HEK293 (cell line): ENCODE measurements around the gene LY6G6D.

Source experiments
- CTCF ChIA-PET: fragments of 350-600 bp; formaldehyde crosslinking; extraction: SDS; loops from one replicate; lab custom pipeline; 2021; ENCODE audit warnings: antibody characterized with exemption; lab: Yijun Ruan, JAX
- POLR2A ChIA-PET: fragments of 300-600 bp; formaldehyde crosslinking; extraction: SDS; loops from one replicate; lab custom pipeline; 2020; ENCODE audit warnings: antibody characterized with exemption, inconsistent platforms; lab: Yijun Ruan, JAX
- H3K27ac ChIP-seq: fragments of 200-500 bp; sonication (Bioruptor generic); 2 replicates; pipeline ENCODE4 v1.5.1; 2014; ENCODE audit warnings: low read depth, low read length, control low read depth, inconsistent platforms; ENCODE audit errors: extremely low read depth
- H3K36me3 ChIP-seq, 2 experiments: fragments of 200-500 bp in 1 of 2; sonication (Bioruptor generic) in 1 of 2; 1 replicate in 1 of 2; 2 replicates in 1 of 2; pipeline ENCODE4 v1.5.1; 2014 to 2017; ENCODE audit warnings: inconsistent platforms in 2 of 2, low read length in 2 of 2; ENCODE audit not compliant: control insufficient read depth in 2 of 2, insufficient read depth in 1 of 2
- H3K4me1 ChIP-seq: fragments of 200-500 bp; sonication (Bioruptor generic); 2 replicates; pipeline ENCODE4 v1.5.1; 2014; ENCODE audit warnings: mild to moderate bottlenecking, low read length, inconsistent platforms; ENCODE audit not compliant: control insufficient read depth, insufficient read depth
- H3K4me3 ChIP-seq: 2 replicates; pipeline ENCODE4 v1.5.1; 2011; ENCODE audit warnings: low read depth, mild to moderate bottlenecking, control low read depth, low read length, moderate library complexity
- H3K9me3 ChIP-seq: fragments of 200-500 bp; sonication (Bioruptor generic); 2 replicates; pipeline ENCODE4 v1.5.1; 2014; ENCODE audit warnings: low read depth, low read length, inconsistent platforms; ENCODE audit not compliant: control insufficient read depth, insufficient read depth
- ELK4 ChIP-seq: IDR thresholded peaks from 2 replicates; pipeline ENCODE4 v1.6.1; 2011; ENCODE audit warnings: mild to moderate bottlenecking, low read depth, low read length, borderline replicate concordance
- GLI4 ChIP-seq: fragments of 450-650 bp; formaldehyde crosslinking; IDR thresholded peaks from 2 replicates; pipeline ENCODE4 v1.5.1; 2016; ENCODE audit warnings: missing biosample characterization, missing genetic modification characterization
- IKZF3 ChIP-seq: fragments of 450-650 bp; IDR thresholded peaks from 2 replicates; pipeline ENCODE4 v1.5.0; 2018; ENCODE audit warnings: missing biosample characterization, mild to moderate bottlenecking, missing genetic modification characterization, moderate library complexity
- PRDM2 ChIP-seq: fragments of 450-650 bp; formaldehyde crosslinking; IDR thresholded peaks from 2 replicates; pipeline ENCODE4 v1.5.1; 2016; ENCODE audit warnings: missing biosample characterization, missing genetic modification characterization, borderline replicate concordance
- ZNF155 ChIP-seq: fragments of 450-650 bp; formaldehyde crosslinking; IDR thresholded peaks from 2 replicates; pipeline ENCODE4 v1.5.1; 2016; ENCODE audit warnings: missing biosample characterization, missing genetic modification characterization
- ZNF157 ChIP-seq: fragments of 450-650 bp; formaldehyde crosslinking; IDR thresholded peaks from 2 replicates; pipeline ENCODE4 v1.5.1; 2016; ENCODE audit warnings: missing biosample characterization, missing genetic modification characterization
- ZNF174 ChIP-seq: fragments of 450-650 bp; formaldehyde crosslinking; IDR thresholded peaks from 2 replicates; pipeline ENCODE4 v1.5.0; 2017; ENCODE audit warnings: missing biosample characterization, mild to moderate bottlenecking, missing genetic modification characterization
- ZNF311 ChIP-seq: fragments of 450-650 bp; formaldehyde crosslinking; IDR thresholded peaks from 2 replicates; pipeline ENCODE4 v1.5.1; 2017; ENCODE audit warnings: missing biosample characterization, missing genetic modification characterization, borderline replicate concordance
- ZNF391 ChIP-seq: fragments of 450-650 bp; formaldehyde crosslinking; IDR thresholded peaks from 2 replicates; pipeline ENCODE4 v1.5.1; 2016; ENCODE audit warnings: low read depth, missing biosample characterization, missing genetic modification characterization, borderline replicate concordance
- ZNF404 ChIP-seq: fragments of 450-650 bp; formaldehyde crosslinking; IDR thresholded peaks from 2 replicates; pipeline ENCODE4 v1.5.1; 2017; ENCODE audit warnings: missing biosample characterization, missing genetic modification characterization
- ZNF433 ChIP-seq: fragments of 450-650 bp; formaldehyde crosslinking; IDR thresholded peaks from 2 replicates; pipeline ENCODE4 v1.5.1; 2016; ENCODE audit warnings: missing biosample characterization, missing genetic modification characterization, low read depth
- ZNF501 ChIP-seq: fragments of 450-650 bp; formaldehyde crosslinking; IDR thresholded peaks from 2 replicates; pipeline ENCODE4 v1.5.1; 2016; ENCODE audit warnings: missing biosample characterization, missing genetic modification characterization
- ZNF521 ChIP-seq: fragments of 450-650 bp; formaldehyde crosslinking; IDR thresholded peaks from 2 replicates; pipeline ENCODE4 v1.5.1; 2017; ENCODE audit warnings: missing biosample characterization, mild to moderate bottlenecking, missing genetic modification characterization
- ZNF645 ChIP-seq: fragments of 450-650 bp; formaldehyde crosslinking; IDR thresholded peaks from 2 replicates; pipeline ENCODE4; 2016; ENCODE audit warnings: missing biosample characterization, missing genetic modification characterization
- ZNF658 ChIP-seq: fragments of 450-650 bp; formaldehyde crosslinking; IDR thresholded peaks from 2 replicates; pipeline ENCODE4; 2016; ENCODE audit warnings: missing biosample characterization, missing genetic modification characterization
- ZSCAN30 ChIP-seq: fragments of 450-650 bp; IDR thresholded peaks from 2 replicates; pipeline ENCODE4 v1.5.1; 2018; ENCODE audit warnings: missing biosample characterization, mild to moderate bottlenecking, missing genetic modification characterization, moderate library complexity

The LY6G6D gene

GRCh38 chr6:31761343-31761742 lies 46.2 kb downstream of the LY6G6D start:
- ChIA-PET CTCF (interaction anchor here (3.9 kb wide), 1 partner anchor 8 kb away, joined by 33 read pairs; no protein-coding TSS in a partner anchor), POLR2A (interaction anchor here (1.4 to 1.7 kb wide), 2 partner anchors 9 to 16 kb away, joined by 4 to 5 read pairs; partner anchors contain the start of gene VWA7)
- H3K36me3 ChIP-seq = peaks cover 14 to 70% of the 10 kb centered on the region in 2 experiments; a peak in 2 of 3 replicates
- H3K27ac ChIP-seq = no peak overlapping the region
- H3K4me3 ChIP-seq = no peak overlapping the region
- TF ChIP-seq ZNF174 (tag by site-specific recombination) (no peak), ZNF404 (tag by site-specific recombination) (no peak), ZSCAN30 (tag by site-specific recombination) (no peak), ZNF155 (no peak), ZNF645 (tag by site-specific recombination) (no peak), ZNF311 (no peak), GLI4 (tag by site-specific recombination) (no peak), ZNF501 (no peak)
- no peaks in the 10 kb centered on the region for H3K9me3 ChIP-seq
- H3K4me1 ChIP-seq = no peaks in the 10 kb centered on the region

GRCh38 chr6:31762356-31762755 lies 47.2 kb downstream of the LY6G6D start, which contains the start of gene SAPCD1:
SAPCD1 (plus strand) TSS chr6:31762656; CDS start chr6:31763055, 399 bp downstream.
- no peaks in the 10 kb centered on the region for H3K4me1 ChIP-seq
- no peak within 1 kb of the TSS for H3K27ac ChIP-seq
- TF ChIP-seq ZSCAN30 (tag by site-specific recombination) = no peak
- TF ChIP-seq ZNF658 (tag by site-specific recombination) = no peak
- TF ChIP-seq ZNF157 (tag by site-specific recombination) = no peak
- no peak for TF ChIP-seq IKZF3 (tag by site-specific recombination)
- TF ChIP-seq ZNF433 (tag by site-specific recombination) = no peak
- no peak for TF ChIP-seq ZNF521 (tag by site-specific recombination)
- no peak for TF ChIP-seq ZNF391
- no peak for TF ChIP-seq ELK4
- TF ChIP-seq PRDM2 (tag by site-specific recombination) = no peak
- ChIA-PET POLR2A (interaction anchor here (1.7 kb wide), 1 partner anchor 10 kb away, joined by 4 read pairs; no protein-coding TSS in a partner anchor), CTCF (interaction anchor here (0.6 to 3.9 kb wide), 3 partner anchors 7 to 1087 kb away, joined by 4 to 33 read pairs (median 5); no protein-coding TSS in a partner anchor)
- peaks cover 14 to 70% of the 10 kb centered on the region in 2 experiments; a peak in 2 of 3 replicates for H3K36me3 ChIP-seq
- no peak within 1 kb of the TSS for H3K4me3 ChIP-seq
- H3K9me3 ChIP-seq = no peaks in the 10 kb centered on the region
